ENCODE data around the gene RFX3.
A peak's percentile ranks its signal among the peaks of the same experiment; 100 is the strongest.
"Not testable (repeated sequence)": the region's sequence is repeated elsewhere in the genome, so short reads cannot be mapped to it uniquely, and the experiment has no call there.

The RFX3 gene

GRCh38 chr9:3337515-3338225 is 188.1 kb downstream of the RFX3 start:
- DNase-seq = no peak

- no peak for DNase-seq
These were observed 188.8 kb downstream of the RFX3 start for GRCh38 chr9:3336951-3337350.

GRCh38 chr9:3332802-3333201 is 193.0 kb downstream of the RFX3 start:
- peak; percentile 62 for DNase-seq

- DNase-seq = no peak
These were observed 194.0 kb downstream of the RFX3 start for GRCh38 chr9:3331801-3332200.

- peak; percentile 73 for DNase-seq
These were observed 194.9 kb downstream of the RFX3 start for GRCh38 chr9:3330792-3331420.

- peak; percentile 42 for DNase-seq
These were observed 196.4 kb downstream of the RFX3 start for GRCh38 chr9:3329361-3329760.

GRCh38 chr9:3323714-3324113 is 202.1 kb downstream of the RFX3 start:
- DNase-seq = no peak

- DNase-seq = no peak
These were observed 204.6 kb downstream of the RFX3 start for GRCh38 chr9:3321186-3321585.

GRCh38 chr9:3312595-3312994 is 213.2 kb downstream of the RFX3 start:
- not testable (repeated sequence) for DNase-seq

GRCh38 chr9:3308609-3309008 is 217.2 kb downstream of the RFX3 start:
- no peak for DNase-seq

GRCh38 chr9:3304388-3304787 is 221.4 kb downstream of the RFX3 start:
- DNase-seq = not testable (repeated sequence)

GRCh38 chr9:3299872-3300271 is 225.9 kb downstream of the RFX3 start:
- DNase-seq = no peak

- no peak for DNase-seq
These were observed 229.3 kb downstream of the RFX3 start for GRCh38 chr9:3296536-3296935.

GRCh38 chr9:3292311-3292710 is 233.5 kb downstream of the RFX3 start:
- no peak for DNase-seq

GRCh38 chr9:3290231-3290840 is 235.5 kb downstream of the RFX3 start:
- no peak for DNase-seq

GRCh38 chr9:3288686-3289085 is 237.1 kb downstream of the RFX3 start:
- DNase-seq = no peak

GRCh38 chr9:3285365-3286161 is 240.2 kb downstream of the RFX3 start:
- peak; percentile 20 for DNase-seq

- no peak for DNase-seq
These were observed 243.4 kb downstream of the RFX3 start for GRCh38 chr9:3282365-3282764.

- DNase-seq = no peak
These were observed 244.4 kb downstream of the RFX3 start for GRCh38 chr9:3281399-3281798.

GRCh38 chr9:3277200-3277599 is 248.6 kb downstream of the RFX3 start:
- DNase-seq = no peak

- no peak for DNase-seq
These were observed 254.2 kb downstream of the RFX3 start for GRCh38 chr9:3271581-3271980.

GRCh38 chr9:3271157-3271556 is 254.6 kb downstream of the RFX3 start:
- DNase-seq = no peak

- DNase-seq = no peak
These were observed 257.6 kb downstream of the RFX3 start for GRCh38 chr9:3268223-3268622.

GRCh38 chr9:3263698-3264097 is 262.1 kb downstream of the RFX3 start:
- DNase-seq = no peak

Data from NCI-H226 (cell line).